ENCODE data around the gene PYGO2. TPM values are rescaled to one million over a fixed set of nuclear protein-coding genes. Genes with fewer than 3 reads are reported as not detected.

The PYGO2 gene
- total RNA-seq, 2 donors from 2014 or later, result 27.7 to 55.3 TPM

- Mint-ChIP-seq H3K27ac (peak overlapping the region in 1 of 2 donors; percentile 93), H3K36me3 (peaks cover under 1 to 13% of the 10 kb centered on the region in 2 donors), H3K9me3 (no peaks in the 10 kb centered on the region)
- DNase-seq (ENCODE audit: low spot score in 2 of 2), result no peak
- no peak for ATAC-seq
Measured at GRCh38 chr1:154972517-154973343, 11.1 kb upstream of the PYGO2 start.

- ATAC-seq, result no peak
- peaks cover 0 to 10% of the 10 kb centered on the region in 2 donors for H3K36me3 Mint-ChIP-seq
Measured at GRCh38 chr1:154972213-154972516, 10.6 kb upstream of the PYGO2 start.

GRCh38 chr1:154971341-154971998 is 9.9 kb upstream of the PYGO2 start:
- Mint-ChIP-seq H3K36me3 (peaks cover 0 to 10% of the 10 kb centered on the region in 2 donors), H3K9me3 (no peaks in the 10 kb centered on the region), H3K27ac (peak overlapping the region in 1 of 2 donors; percentile 31)
- ATAC-seq (no peak), DNase-seq (ENCODE audit: low spot score in 2 of 2) (no peak)

More at GRCh38 chr1:154972213-154972516, 10.6 kb upstream of the PYGO2 start:
- Mint-ChIP-seq H3K27ac (peak overlapping the region in 1 of 2 donors; percentile 93), H3K9me3 (no peaks in the 10 kb centered on the region)
- DNase-seq (ENCODE audit: low spot score in 2 of 2), result no peak

GRCh38 chr1:154970631-154971340 is 9.2 kb upstream of the PYGO2 start, which contains the start of gene SHC1:
Gene SHC1 (minus strand): TSS chr1:154970747. CDS start chr1:154970526, 221 bp downstream.
- H3K36me3 Mint-ChIP-seq, result peaks cover 0 to 10% of the 10 kb centered on the region in 2 donors
- no peaks in the 10 kb centered on the region for H3K9me3 Mint-ChIP-seq
- DNase-seq (ENCODE audit: low spot score in 2 of 2) (peak in 1 of 2 donors; percentile 63), ATAC-seq (peak in 1 of 2 donors; percentile 13)
- peak within 1 kb of the TSS; percentile 69 to 97 for H3K27ac Mint-ChIP-seq

- Mint-ChIP-seq H3K27ac (peak overlapping the region; percentile 30 to 69), H3K36me3 (peaks cover 0 to 10% of the 10 kb centered on the region in 2 donors)
Measured at GRCh38 chr1:154969860-154970452, 8.4 kb upstream of the PYGO2 start.

GRCh38 chr1:154969246-154969645 is 7.7 kb upstream of the PYGO2 start:
- H3K27ac Mint-ChIP-seq, result peak overlapping the region; percentile 69 to 94
- H3K36me3 Mint-ChIP-seq, result peaks cover 0 to 10% of the 10 kb centered on the region in 2 donors
- ATAC-seq, result no peak

More at GRCh38 chr1:154969860-154970452, 8.4 kb upstream of the PYGO2 start:
- no peak for DNase-seq (ENCODE audit: low spot score in 2 of 2)
- ATAC-seq, result no peak
- no peaks in the 10 kb centered on the region for H3K9me3 Mint-ChIP-seq

GRCh38 chr1:154968731-154969130 is 7.1 kb upstream of the PYGO2 start:
- ATAC-seq (no peak), DNase-seq (ENCODE audit: low spot score in 2 of 2) (no peak)
- Mint-ChIP-seq H3K36me3 (peaks cover 0 to 10% of the 10 kb centered on the region in 2 donors), H3K27ac (peak overlapping the region; percentile 69 to 94), H3K9me3 (no peaks in the 10 kb centered on the region)

More at GRCh38 chr1:154969246-154969645, 7.7 kb upstream of the PYGO2 start:
- DNase-seq (ENCODE audit: low spot score in 2 of 2), result no peak
- H3K9me3 Mint-ChIP-seq, result no peaks in the 10 kb centered on the region

GRCh38 chr1:154967331-154967950 is 5.9 kb upstream of the PYGO2 start:
- no peak for DNase-seq (ENCODE audit: low spot score in 2 of 2)
- ATAC-seq, result no peak
- Mint-ChIP-seq H3K36me3 (peaks cover 6 to 9% of the 10 kb centered on the region in 2 donors), H3K9me3 (no peaks in the 10 kb centered on the region), H3K27ac (peak overlapping the region; percentile 69 to 94)

GRCh38 chr1:154966111-154966510 is 4.5 kb upstream of the PYGO2 start:
- Mint-ChIP-seq H3K9me3 (no peaks in the 10 kb centered on the region), H3K27ac (no peak overlapping the region), H3K36me3 (peaks cover 2 to 11% of the 10 kb centered on the region in 2 donors)
- no peak for DNase-seq (ENCODE audit: low spot score in 2 of 2)
- no peak for ATAC-seq

- ATAC-seq (no peak), DNase-seq (ENCODE audit: low spot score in 2 of 2) (no peak)
- peak overlapping the region; percentile 61 to 85 for H3K27ac Mint-ChIP-seq
- no peaks in the 10 kb centered on the region for H3K9me3 Mint-ChIP-seq
- peaks cover 9 to 24% of the 10 kb centered on the region in 2 donors for H3K36me3 Mint-ChIP-seq
Measured at GRCh38 chr1:154964359-154964758, 2.8 kb upstream of the PYGO2 start.

- DNase-seq (ENCODE audit: low spot score in 2 of 2) (no peak), ATAC-seq (no peak)
- Mint-ChIP-seq H3K27ac (peak overlapping the region; percentile 28 to 85), H3K9me3 (no peaks in the 10 kb centered on the region), H3K36me3 (peaks cover 10 to 24% of the 10 kb centered on the region in 2 donors)
Measured at GRCh38 chr1:154963643-154964042, 2.1 kb upstream of the PYGO2 start.

- ATAC-seq, result no peak
- no peak for DNase-seq (ENCODE audit: low spot score in 2 of 2)
- Mint-ChIP-seq H3K9me3 (no peaks in the 10 kb centered on the region), H3K36me3 (peaks cover 15 to 24% of the 10 kb centered on the region in 2 donors), H3K27ac (peak overlapping the region in 1 of 2 donors; percentile 91)
Measured at GRCh38 chr1:154962795-154963330, 1.3 kb upstream of the PYGO2 start.

- no peak for DNase-seq (ENCODE audit: low spot score in 2 of 2)
Measured at GRCh38 chr1:154962156-154962749, 671 bp upstream of the PYGO2 start.

GRCh38 chr1:154960446-154961136 is 991 bp downstream of the PYGO2 start:
- Mint-ChIP-seq H3K36me3 (peaks cover 15 to 24% of the 10 kb centered on the region in 2 donors), H3K27ac (peak overlapping the region; percentile 91 to 95), H3K9me3 (no peaks in the 10 kb centered on the region)
- no peak for ATAC-seq
- DNase-seq (ENCODE audit: low spot score in 2 of 2), result no peak

More at GRCh38 chr1:154962156-154962749, 671 bp upstream of the PYGO2 start:
- Mint-ChIP-seq H3K36me3 (peaks cover 15 to 24% of the 10 kb centered on the region in 2 donors), H3K9me3 (no peaks in the 10 kb centered on the region), H3K27ac (peak overlapping the region; percentile 91 to 92)
- peak; percentile 12 to 23 for ATAC-seq

GRCh38 chr1:154959426-154959780 is 2.2 kb downstream of the PYGO2 start:
- peak overlapping the region; percentile 82 to 91 for H3K27ac Mint-ChIP-seq
- ATAC-seq, result no peak

More at GRCh38 chr1:154959426-154959780, 2.2 kb downstream of the PYGO2 start:
- DNase-seq (ENCODE audit: low spot score in 2 of 2), result no peak
- Mint-ChIP-seq H3K36me3 (peaks cover 15 to 24% of the 10 kb centered on the region in 2 donors), H3K9me3 (no peaks in the 10 kb centered on the region)
